Measurements from ENCODE around the gene MACROH2A1.

Gene MACROH2A1

DNA sequence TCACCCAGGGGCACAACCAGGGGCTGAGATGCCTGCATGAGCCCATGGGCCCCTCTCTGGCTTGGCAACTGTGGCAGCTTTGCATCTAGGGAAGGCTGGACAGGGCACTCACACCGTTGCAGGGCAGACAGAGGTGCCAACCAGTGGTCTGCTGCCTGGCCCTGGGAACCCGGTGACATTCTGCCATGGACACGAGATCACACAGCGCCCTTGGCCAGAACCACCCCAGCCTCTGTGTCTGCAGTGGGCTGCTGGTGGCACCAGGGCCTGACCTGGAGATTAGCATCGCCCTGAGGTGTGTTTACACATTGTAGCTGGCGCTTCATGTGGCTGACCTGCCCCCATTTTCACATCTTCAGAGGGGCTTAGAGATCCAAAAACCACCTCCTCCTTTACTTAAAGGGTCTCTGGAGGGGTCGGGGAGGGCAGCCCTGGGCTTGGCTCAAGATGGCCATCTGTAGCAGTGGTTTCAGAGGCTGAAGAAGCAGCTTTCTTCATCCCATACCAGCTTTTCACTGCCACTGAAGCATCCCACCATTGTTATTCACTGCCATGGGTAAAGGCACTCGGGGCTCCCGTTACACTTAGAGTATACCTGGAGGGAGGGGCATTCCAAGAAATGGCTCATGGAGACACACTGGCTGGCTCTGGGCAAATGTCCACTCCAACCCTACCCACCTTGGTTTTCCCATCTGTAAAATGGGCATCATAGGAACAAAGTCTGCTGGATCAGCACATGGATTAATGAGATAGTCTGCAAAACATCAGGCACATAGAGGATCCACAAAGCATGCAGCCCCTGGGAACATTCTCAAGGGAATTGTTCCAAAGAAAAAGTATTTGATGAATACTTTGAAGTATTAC is 36.7 kb upstream of the MACROH2A1 start:
- DNase-seq: no peak

DNA sequence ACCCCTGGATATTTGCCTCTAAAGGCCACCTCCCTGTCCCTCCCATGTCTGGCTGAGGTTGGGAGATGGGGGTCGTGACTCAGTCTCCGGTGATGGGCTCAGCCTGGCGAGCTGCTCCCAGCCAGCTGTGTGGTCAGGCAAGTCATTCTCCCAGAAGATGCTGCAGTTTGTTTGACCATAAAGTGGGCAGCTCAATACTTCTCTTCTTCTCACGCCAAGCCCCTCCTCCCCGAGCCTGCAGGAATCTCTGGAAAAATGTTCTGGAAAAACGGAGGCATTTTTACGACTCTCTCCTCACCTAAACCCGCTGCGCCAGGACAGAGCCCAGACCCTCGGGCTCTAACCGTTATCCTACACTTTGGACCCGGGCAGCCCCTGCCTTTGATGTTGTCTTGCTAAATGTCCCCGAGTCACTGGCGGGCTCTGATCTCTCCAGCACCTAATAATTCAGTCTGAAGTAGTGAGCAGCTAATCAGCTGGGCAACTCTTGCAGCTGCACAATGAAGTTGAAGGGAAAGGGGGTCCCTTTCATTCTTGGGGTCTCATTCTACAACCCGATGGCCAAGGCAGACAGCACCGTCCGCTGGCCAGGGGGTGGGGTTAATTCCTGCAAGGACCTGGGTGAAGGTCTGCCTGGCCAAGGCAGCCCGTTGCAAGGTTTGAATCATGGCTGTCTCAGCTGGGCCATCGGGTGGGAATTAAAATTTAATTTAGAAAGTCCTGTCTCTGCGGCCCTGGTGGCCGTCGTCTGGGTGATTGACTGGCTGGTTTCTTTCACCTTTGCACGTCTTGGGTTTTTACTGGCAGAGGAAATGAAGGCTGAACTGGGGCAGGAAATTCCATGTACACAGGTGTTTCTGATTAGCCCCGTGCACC is 35.8 kb upstream of the MACROH2A1 start:
- no peak for DNase-seq

- no peak for DNase-seq
These were observed 34.8 kb upstream of the MACROH2A1 start for GRCh38 chr5:135433681-135434426.

DNA sequence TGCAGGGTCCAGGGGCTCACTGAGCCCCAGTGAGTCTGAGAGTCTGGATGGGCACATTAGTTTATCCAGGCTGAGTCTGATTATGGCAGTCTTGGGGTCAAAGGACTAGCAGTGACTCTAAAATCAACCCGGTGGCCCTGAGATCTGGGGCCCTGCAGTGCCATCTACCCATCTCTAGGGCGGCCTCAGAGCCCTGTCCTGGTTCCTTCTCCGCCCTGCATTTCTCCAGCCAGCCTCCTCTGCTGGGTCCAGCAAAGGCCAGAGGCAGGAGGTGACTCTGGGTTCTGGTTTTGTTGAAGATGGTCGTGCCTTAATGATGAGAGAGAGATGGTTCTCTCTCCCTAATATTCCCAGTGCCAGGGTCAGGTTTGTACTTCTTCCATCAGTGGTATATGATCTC is 33.1 kb upstream of the MACROH2A1 start:
- no peak for DNase-seq

DNA sequence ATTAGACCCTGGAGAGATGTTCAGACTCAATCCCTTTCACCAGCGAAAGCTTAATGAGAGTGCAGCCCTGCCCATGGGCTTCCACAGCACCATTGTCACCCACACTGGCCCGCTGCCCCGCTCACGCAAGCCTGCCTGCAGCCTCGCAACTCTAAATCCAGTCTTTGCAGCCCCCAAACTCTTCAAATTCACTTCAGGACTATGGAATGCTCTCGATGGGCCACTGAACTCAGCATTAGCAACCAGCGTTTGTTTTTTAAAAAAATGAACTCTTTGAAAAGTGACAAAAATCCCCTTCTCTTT is 31.1 kb upstream of the MACROH2A1 start:
- DNase-seq: no peak

- no peak for DNase-seq
These were observed 30.5 kb upstream of the MACROH2A1 start for GRCh38 chr5:135429301-135430134.

- DNase-seq: no peak
These were observed 29.6 kb upstream of the MACROH2A1 start for GRCh38 chr5:135428586-135428985.

GRCh38 chr5:135426102-135427082 is 27.4 kb upstream of the MACROH2A1 start:
- DNase-seq: no peak

- DNase-seq: no peak
These were observed 26.6 kb upstream of the MACROH2A1 start for GRCh38 chr5:135425641-135426040.

- no peak for DNase-seq
These were observed 24.8 kb upstream of the MACROH2A1 start for GRCh38 chr5:135423846-135424168.

- no peak for DNase-seq
These were observed 24.3 kb upstream of the MACROH2A1 start for GRCh38 chr5:135423146-135423845.

GRCh38 chr5:135422419-135422818 is 23.4 kb upstream of the MACROH2A1 start:
- no peak for DNase-seq

- no peak for DNase-seq
These were observed 18.1 kb upstream of the MACROH2A1 start for GRCh38 chr5:135417083-135417482.

- DNase-seq: no peak
These were observed 6.1 kb upstream of the MACROH2A1 start for GRCh38 chr5:135405082-135405481.

DNA sequence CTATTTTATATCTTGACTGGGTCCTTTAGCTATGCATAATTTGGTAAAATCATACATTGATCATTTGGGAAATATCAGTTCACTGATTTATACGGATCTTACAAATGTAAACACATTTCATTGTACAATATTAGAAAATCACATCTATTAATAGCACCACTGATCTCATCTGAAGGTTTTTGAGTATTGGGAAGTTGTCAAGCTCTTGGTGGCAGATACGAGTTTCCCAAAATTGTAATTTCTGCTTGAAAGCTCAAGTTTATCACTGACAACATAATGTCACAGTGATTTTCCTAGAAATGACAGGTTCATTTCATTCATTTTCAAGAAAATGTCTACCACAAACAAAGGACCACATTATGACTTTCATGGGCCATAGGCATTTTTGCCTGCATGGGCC is 3.0 kb upstream of the MACROH2A1 start:
- DNase-seq: no peak

DNA sequence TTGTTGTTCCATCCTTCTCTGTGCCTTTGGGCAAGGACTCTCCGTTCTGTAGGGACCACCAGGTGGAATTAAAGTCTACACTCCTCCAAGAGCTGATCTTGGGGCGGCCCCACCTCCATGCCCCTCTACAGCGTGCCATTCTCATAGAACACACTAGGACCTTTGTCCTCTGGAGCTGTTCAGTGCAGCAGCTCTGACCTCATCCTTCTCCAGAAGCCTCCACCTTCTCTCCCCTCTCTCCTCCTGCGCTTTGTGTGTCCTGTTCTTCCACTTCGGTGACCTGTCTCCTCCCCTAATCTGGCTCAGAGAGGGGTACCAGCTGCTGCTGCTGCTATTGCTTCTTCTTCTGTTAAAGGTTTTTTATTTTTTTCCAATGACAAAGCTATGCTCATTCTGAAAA is 1.8 kb upstream of the MACROH2A1 start:
- DNase-seq: no peak

GRCh38 chr5:135399794-135400542 is 937 bp upstream of the MACROH2A1 start:
- no peak for DNase-seq

DNA sequence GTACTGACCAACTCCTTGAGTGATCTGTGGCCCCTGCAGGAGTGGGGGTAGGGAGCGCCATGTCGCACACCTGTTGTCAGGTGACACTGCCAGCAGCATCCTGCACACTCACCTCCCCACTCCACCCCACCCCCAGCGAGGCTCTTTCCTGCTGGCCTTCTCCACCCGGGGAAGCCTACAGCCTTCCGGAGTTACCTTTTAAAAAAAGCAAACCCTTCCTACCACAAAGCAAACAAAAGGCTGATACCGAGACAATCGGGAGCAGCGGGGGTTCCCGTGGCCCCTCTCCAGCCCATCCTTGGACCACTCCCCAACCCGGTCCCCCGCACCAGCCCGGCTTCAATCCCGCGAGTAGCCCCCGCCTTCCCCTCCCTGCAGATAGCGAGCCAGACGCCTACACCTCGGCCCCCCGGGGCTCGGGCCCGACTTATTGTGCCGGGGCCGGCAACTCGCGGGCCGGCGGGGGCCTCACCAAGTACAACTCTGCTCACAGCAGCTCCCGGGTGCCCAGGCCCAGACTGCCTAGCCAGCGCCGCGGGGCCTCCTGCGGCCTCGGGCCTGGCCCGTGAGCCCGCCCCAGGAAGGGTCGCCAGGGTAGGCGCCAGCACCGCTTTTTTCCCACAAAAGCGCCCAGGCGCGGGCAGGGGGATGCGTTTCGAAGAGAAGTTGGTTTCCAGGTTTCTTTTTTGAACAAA is 724 bp downstream of the MACROH2A1 start:
- peak; percentile 36 for DNase-seq

- DNase-seq: no peak
These were observed 1.9 kb downstream of the MACROH2A1 start for GRCh38 chr5:135397084-135397483.
